Measurements from ENCODE around the gene KRABD2.

The KRABD2 gene

GRCh38 chr17:8377422-8377821, 918 bp upstream of the KRABD2 start:
- ATAC-seq (no peak), DNase-seq (ENCODE audit: low spot score) (no peak)
- Histone ChIP-seq H3F3A (replicated peaks; ENCODE audit: low read depth) (peaks cover 58% of the 10 kb centered on the region), H3K4me2 (no peak overlapping the region), H3K4me1 (ENCODE audit: insufficient read depth) (peaks cover 34% of the 10 kb centered on the region), H2AFZ (no peak overlapping the region), H4K20me1 (replicated peaks; ENCODE audit: insufficient read depth) (peaks cover 32% of the 10 kb centered on the region), H3K27me3 (ENCODE audit: insufficient read depth) (no peaks in the 10 kb centered on the region), H3K36me3 (ENCODE audit: insufficient read depth) (peaks cover 54% of the 10 kb centered on the region), H3K27ac (ENCODE audit: low read depth) (peak overlapping the region; percentile 99), H3K79me2 (replicated peaks; ENCODE audit: insufficient read depth) (peaks cover 41% of the 10 kb centered on the region), H3K9me2 (ENCODE audit: insufficient read depth) (no peaks in the 10 kb centered on the region), H3K4me3 (peak overlapping the region; percentile 96; the same call in 1 of the 2 replicates)
- Mint-ChIP-seq H3K4me3 (peak overlapping the region; percentile 46; the same call in 2 of the 3 replicates), H3K27me3 (ENCODE audit: insufficient read depth, low read depth, poor library complexity) (peaks cover 4% of the 10 kb centered on the region), H3K4me1 (peaks cover 39% of the 10 kb centered on the region), H3K9me3 (no peaks in the 10 kb centered on the region), H3K36me3 (ENCODE audit: low read depth) (peaks cover 76% of the 10 kb centered on the region), H3K27ac (peak overlapping the region; percentile 81)
- TF ChIP-seq EZH2 (IDR thresholded peaks at IDR 0.05; ENCODE audit: low read depth, unreplicated experiment) = no peak
- TF ChIP-seq ZNF114 (CRISPR knock-in tag; IDR thresholded peaks at IDR 0.05) = no peak
- TF ChIP-seq REST (IDR thresholded peaks at IDR 0.05; ENCODE audit: unreplicated experiment) = no peak
- TF ChIP-seq ETS1 (IDR thresholded peaks at IDR 0.05) = no peak
- TF ChIP-seq POLR2AphosphoS5 (IDR thresholded peaks at IDR 0.05; ENCODE audit: low read depth) = no peak
- no peak for TF ChIP-seq STAT1 (IDR thresholded peaks at IDR 0.05; ENCODE audit: unreplicated experiment)
- no peak for TF ChIP-seq ZNF331 (CRISPR knock-in tag; IDR thresholded peaks at IDR 0.05; ENCODE audit: low read depth)
- no peak for TF ChIP-seq EZH2phosphoT487 (IDR thresholded peaks at IDR 0.05; ENCODE audit: unreplicated experiment)

GRCh38 chr17:8375738-8376259, 705 bp downstream of the KRABD2 start:
- DNase-seq (ENCODE audit: low spot score) = peak; percentile 60
- TF ChIP-seq EZH2 (IDR thresholded peaks at IDR 0.05; ENCODE audit: low read depth, unreplicated experiment) (no peak), POLR2AphosphoS5 (IDR thresholded peaks at IDR 0.05; ENCODE audit: low read depth) (no peak), ZNF331 (CRISPR knock-in tag; IDR thresholded peaks at IDR 0.05; ENCODE audit: low read depth) (no peak), STAT1 (IDR thresholded peaks at IDR 0.05; ENCODE audit: unreplicated experiment) (no peak), JUNB (IDR thresholded peaks at IDR 0.05; ENCODE audit: unreplicated experiment) (no peak), CREB1 (CRISPR knock-in tag; IDR thresholded peaks at IDR 0.05; ENCODE audit: low read depth) (no peak), ETS1 (IDR thresholded peaks at IDR 0.05) (no peak)
- TF ChIP-seq, protein P1, sequence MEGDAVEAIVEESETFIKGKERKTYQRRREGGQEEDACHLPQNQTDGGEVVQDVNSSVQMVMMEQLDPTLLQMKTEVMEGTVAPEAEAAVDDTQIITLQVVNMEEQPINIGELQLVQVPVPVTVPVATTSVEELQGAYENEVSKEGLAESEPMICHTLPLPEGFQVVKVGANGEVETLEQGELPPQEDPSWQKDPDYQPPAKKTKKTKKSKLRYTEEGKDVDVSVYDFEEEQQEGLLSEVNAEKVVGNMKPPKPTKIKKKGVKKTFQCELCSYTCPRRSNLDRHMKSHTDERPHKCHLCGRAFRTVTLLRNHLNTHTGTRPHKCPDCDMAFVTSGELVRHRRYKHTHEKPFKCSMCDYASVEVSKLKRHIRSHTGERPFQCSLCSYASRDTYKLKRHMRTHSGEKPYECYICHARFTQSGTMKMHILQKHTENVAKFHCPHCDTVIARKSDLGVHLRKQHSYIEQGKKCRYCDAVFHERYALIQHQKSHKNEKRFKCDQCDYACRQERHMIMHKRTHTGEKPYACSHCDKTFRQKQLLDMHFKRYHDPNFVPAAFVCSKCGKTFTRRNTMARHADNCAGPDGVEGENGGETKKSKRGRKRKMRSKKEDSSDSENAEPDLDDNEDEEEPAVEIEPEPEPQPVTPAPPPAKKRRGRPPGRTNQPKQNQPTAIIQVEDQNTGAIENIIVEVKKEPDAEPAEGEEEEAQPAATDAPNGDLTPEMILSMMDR (conservative IDR thresholded peaks at IDR 0.05; ENCODE audit: low read depth in 2 of 2) = no peak

More at GRCh38 chr17:8375738-8376259, 705 bp downstream of the KRABD2 start:
- H3F3A ChIP-seq (replicated peaks; ENCODE audit: low read depth) = peaks cover 42% of the 10 kb centered on the region
- peaks cover 40% of the 10 kb centered on the region for H3K36me3 ChIP-seq (ENCODE audit: insufficient read depth)
- H3K4me2 ChIP-seq = peak overlapping the region; percentile 99
- no peaks in the 10 kb centered on the region for H3K27me3 ChIP-seq (ENCODE audit: insufficient read depth)
- peak overlapping the region; percentile 98 for H3K27ac ChIP-seq (ENCODE audit: low read depth)
- H3K4me3 ChIP-seq = peak overlapping the region; percentile 96
- Mint-ChIP-seq H3K27me3 (ENCODE audit: insufficient read depth, low read depth, poor library complexity) (peaks cover 8% of the 10 kb centered on the region), H3K36me3 (ENCODE audit: low read depth) (peaks cover 68% of the 10 kb centered on the region), H3K4me3 (peak overlapping the region; percentile 74), H3K4me1 (peaks cover 30% of the 10 kb centered on the region), H3K27ac (peak overlapping the region; percentile 92), H3K9me3 (no peaks in the 10 kb centered on the region)
- peaks cover 19% of the 10 kb centered on the region; the same call in 1 of the 2 replicates for H4K20me1 ChIP-seq (replicated peaks; ENCODE audit: insufficient read depth)
- peak overlapping the region; percentile 47; the same call in 1 of the 2 replicates for H2AFZ ChIP-seq
- H3K79me2 ChIP-seq (replicated peaks; ENCODE audit: insufficient read depth) = peaks cover 25% of the 10 kb centered on the region
- H3K4me1 ChIP-seq (ENCODE audit: insufficient read depth) = peaks cover 21% of the 10 kb centered on the region; the same call in 1 of the 2 replicates
- peak; percentile 19 for ATAC-seq
- no peaks in the 10 kb centered on the region for H3K9me2 ChIP-seq (ENCODE audit: insufficient read depth)

Data from GM23338 (cell line).